GM23248 (cell line): ENCODE data around the gene RBFOX1.

Experiments used
- EZH2 ChIP-seq: fragments of 200-600 bp; sonication (generic); IDR thresholded peaks from 2 replicates; pipeline ENCODE4 v1.6.1; 2018; ENCODE audit warnings: antibody characterized with exemption, mild to moderate bottlenecking; ENCODE audit not compliant: insufficient read depth, poor library complexity, severe bottlenecking
- EZH2phosphoT487 ChIP-seq: fragments of 200-600 bp; sonication (generic); IDR thresholded peaks from 2 replicates; pipeline ENCODE4 v1.6.1; 2018; ENCODE audit warnings: antibody characterized with exemption, moderate library complexity, mild to moderate bottlenecking, low read depth; ENCODE audit not compliant: insufficient read depth

- TF ChIP-seq EZH2 (no peak), EZH2phosphoT487 (no peak)
These were observed 14.0 kb upstream of the RBFOX1 start for GRCh38 chr16:7318686-7319085.
